ENCODE measurements around the gene DUSP1. TPM values are rescaled to one million over a fixed set of nuclear protein-coding genes. Genes with fewer than 3 reads are reported as not detected.

DUSP1 gene
- total and polyA plus RNA-seq, 9 of the 15 experiments (the other 6 are each of a cell fraction or from before 2014, with no cell fraction given): 2.1 to 14.2 (median 8.5) TPM

DNA sequence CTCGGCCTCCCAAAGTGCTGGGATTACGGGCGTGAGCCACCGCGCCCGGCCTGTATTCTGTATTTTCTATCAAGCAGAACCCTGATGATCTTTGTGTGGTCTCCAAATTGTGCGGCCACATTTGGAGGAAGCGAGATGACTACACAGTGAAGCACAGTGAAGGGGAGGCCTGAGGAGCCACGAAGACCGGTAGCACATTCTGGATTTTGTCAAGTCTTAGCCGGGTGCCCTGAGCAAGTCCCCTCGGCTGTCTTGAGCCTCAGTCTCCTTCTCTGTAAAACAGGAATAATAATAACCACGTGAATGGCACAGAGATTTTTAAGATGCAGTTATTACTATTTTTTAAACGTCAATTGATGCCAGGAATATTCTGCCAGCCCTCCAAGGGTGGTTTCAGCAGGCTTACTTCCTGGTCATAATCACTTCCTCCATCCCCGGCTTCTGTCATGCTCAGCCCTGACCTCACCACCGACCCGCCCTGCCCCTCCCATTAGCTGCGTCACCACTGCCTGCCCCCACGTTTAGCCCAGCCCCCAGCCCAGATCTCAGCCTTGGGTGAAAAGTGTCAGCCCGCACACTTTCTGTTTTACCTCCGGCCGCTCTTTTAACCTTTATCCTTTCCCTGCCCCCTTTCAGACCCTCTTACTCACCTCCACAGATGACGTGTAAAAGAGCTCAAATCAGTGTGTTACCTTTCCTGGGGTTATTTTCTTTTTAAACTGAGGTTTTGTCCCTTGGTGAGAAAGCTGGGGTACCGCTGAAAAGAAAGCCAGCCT, 36.1 kb upstream of the DUSP1 start (continued):
- TF ChIP-seq RAD21 (CRISPR knock-in tag; conservative IDR thresholded peaks at IDR 0.05 in 1 of 2, IDR thresholded peaks at IDR 0.05 in 1 of 2): no peak
- TF ChIP-seq NUFIP1 (IDR thresholded peaks at IDR 0.05; ENCODE audit: partially characterized antibody): no peak
- no peak for TF ChIP-seq ERF (CRISPR knock-in tag; IDR thresholded peaks at IDR 0.05)
- TF ChIP-seq CEBPG (CRISPR knock-in tag; IDR thresholded peaks at IDR 0.05): no peak; the same call in 1 of the 2 replicates
- no peak for TF ChIP-seq CEBPG (tag; conservative IDR thresholded peaks at IDR 0.05 in 1 of 2, IDR thresholded peaks at IDR 0.05 in 1 of 2)
- TF ChIP-seq ZNF707 (CRISPR knock-in tag; conservative IDR thresholded peaks at IDR 0.05): no peak
- peak; percentile 17; the same call in 1 of the 2 replicates for TF ChIP-seq BHLHE40 (IDR thresholded peaks at IDR 0.05; ENCODE audit: low read length)
- peak; percentile 32; the same call in 1 of the 2 replicates for TF ChIP-seq ARID1B (IDR thresholded peaks at IDR 0.05)
- TF ChIP-seq, protein P1, sequence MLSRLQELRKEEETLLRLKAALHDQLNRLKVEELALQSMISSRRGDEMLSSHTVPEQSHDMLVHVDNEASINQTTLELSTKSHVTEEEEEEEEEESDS (CRISPR knock-in tag; IDR thresholded peaks at IDR 0.05): no peak
- TF ChIP-seq, protein P2, sequence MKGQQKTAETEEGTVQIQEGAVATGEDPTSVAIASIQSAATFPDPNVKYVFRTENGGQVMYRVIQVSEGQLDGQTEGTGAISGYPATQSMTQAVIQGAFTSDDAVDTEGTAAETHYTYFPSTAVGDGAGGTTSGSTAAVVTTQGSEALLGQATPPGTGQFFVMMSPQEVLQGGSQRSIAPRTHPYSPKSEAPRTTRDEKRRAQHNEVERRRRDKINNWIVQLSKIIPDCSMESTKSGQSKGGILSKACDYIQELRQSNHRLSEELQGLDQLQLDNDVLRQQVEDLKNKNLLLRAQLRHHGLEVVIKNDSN (CRISPR knock-in tag; IDR thresholded peaks at IDR 0.05): no peak
- no peak; a peak in 1 of 3 replicates for TF ChIP-seq CBX3 (IDR thresholded peaks at IDR 0.05; ENCODE audit: borderline replicate concordance in 1 of 2, low read length in 2 of 2)
- TF ChIP-seq SUPT5H (IDR thresholded peaks at IDR 0.05): peak; percentile 78
- TF ChIP-seq, protein P3, sequence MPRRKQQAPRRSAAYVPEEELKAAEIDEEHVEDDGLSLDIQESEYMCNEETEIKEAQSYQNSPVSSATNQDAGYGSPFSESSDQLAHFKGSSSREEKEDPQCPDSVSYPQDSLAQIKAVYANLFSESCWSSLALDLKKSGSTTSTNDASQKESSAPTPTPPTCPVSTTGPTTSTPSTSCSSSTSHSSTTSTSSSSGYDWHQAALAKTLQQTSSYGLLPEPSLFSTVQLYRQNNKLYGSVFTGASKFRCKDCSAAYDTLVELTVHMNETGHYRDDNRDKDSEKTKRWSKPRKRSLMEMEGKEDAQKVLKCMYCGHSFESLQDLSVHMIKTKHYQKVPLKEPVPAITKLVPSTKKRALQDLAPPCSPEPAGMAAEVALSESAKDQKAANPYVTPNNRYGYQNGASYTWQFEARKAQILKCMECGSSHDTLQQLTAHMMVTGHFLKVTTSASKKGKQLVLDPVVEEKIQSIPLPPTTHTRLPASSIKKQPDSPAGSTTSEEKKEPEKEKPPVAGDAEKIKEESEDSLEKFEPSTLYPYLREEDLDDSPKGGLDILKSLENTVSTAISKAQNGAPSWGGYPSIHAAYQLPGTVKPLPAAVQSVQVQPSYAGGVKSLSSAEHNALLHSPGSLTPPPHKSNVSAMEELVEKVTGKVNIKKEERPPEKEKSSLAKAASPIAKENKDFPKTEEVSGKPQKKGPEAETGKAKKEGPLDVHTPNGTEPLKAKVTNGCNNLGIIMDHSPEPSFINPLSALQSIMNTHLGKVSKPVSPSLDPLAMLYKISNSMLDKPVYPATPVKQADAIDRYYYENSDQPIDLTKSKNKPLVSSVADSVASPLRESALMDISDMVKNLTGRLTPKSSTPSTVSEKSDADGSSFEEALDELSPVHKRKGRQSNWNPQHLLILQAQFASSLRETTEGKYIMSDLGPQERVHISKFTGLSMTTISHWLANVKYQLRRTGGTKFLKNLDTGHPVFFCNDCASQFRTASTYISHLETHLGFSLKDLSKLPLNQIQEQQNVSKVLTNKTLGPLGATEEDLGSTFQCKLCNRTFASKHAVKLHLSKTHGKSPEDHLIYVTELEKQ (CRISPR knock-in tag; IDR thresholded peaks at IDR 0.05): 0 out of 2 replicates have a peak, but pooled peaks have one; percentile 13
- no peak for TF ChIP-seq SRSF1 (IDR thresholded peaks at IDR 0.05; ENCODE audit: low read depth, low read length)
- TF ChIP-seq ZNF780A (CRISPR knock-in tag; IDR thresholded peaks at IDR 0.05): no peak
- TF ChIP-seq SMARCE1 (IDR thresholded peaks at IDR 0.05): peak; percentile 46; the same call in 1 of the 2 replicates
- peak; percentile 78 for TF ChIP-seq TAF1 (IDR thresholded peaks at IDR 0.05; ENCODE audit: control insufficient read depth, extremely low read depth, insufficient read depth, low read length, severe bottlenecking)
- no peak for TF ChIP-seq CREBBP (IDR thresholded peaks at IDR 0.05; ENCODE audit: low read depth, low read length)
